NCI-H146 treated with DMSO at 0.1 percent for 48 hours (cell line): Measurements from ENCODE around the gene PLCH1.
A peak's percentile ranks its signal among the peaks of the same experiment; 100 is the strongest.

Source experiments
- DNase-seq: peaks from one replicate; lab custom pipeline; 2025; ENCODE audit not compliant: unreplicated experiment; lab: John Stamatoyannopoulos, UW

The PLCH1 gene

DNA sequence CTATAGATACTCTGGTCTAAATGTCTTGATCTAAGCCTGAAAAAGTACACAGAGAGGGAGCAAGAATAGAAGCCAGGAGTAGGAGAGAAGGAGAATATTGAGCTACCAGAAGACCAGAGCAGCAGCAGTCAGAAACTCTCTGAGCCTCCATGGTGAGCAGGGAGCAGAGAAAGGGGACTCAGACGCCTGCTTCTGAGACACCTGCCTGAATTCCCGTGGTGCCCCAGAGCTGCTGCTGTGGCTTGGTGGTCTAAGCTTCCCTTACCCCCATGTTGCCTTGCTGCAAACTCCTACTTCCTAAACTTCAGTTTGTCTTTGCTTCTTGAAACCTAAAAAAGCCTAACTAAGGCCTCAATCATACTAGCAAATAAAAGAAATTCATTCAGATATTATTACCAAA, 356.5 kb downstream of the PLCH1 start:
- DNase-seq: no peak

- no peak for DNase-seq
These were observed 357.3 kb downstream of the PLCH1 start for GRCh38 chr3:155387571-155387970.

DNA sequence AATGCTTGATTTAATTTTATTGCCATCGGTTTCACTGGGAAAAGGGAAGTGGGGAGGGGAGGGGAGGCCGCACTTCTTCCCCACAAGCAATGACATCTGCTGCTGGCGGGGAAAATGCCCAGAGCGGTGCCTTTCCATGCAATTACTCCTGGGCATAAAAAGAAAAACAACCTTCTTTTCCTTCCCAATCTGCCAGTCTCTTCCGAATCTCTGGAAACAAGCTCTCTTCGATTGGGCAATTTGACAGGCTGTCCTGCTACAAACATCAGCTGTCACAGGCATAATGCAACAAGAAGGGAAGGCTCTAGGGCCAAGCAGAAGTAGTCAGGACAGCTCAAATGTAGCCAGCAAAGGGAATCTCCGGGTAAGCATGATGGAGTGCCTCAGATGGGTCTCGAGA, 358.0 kb downstream of the PLCH1 start:
- DNase-seq: no peak

DNA sequence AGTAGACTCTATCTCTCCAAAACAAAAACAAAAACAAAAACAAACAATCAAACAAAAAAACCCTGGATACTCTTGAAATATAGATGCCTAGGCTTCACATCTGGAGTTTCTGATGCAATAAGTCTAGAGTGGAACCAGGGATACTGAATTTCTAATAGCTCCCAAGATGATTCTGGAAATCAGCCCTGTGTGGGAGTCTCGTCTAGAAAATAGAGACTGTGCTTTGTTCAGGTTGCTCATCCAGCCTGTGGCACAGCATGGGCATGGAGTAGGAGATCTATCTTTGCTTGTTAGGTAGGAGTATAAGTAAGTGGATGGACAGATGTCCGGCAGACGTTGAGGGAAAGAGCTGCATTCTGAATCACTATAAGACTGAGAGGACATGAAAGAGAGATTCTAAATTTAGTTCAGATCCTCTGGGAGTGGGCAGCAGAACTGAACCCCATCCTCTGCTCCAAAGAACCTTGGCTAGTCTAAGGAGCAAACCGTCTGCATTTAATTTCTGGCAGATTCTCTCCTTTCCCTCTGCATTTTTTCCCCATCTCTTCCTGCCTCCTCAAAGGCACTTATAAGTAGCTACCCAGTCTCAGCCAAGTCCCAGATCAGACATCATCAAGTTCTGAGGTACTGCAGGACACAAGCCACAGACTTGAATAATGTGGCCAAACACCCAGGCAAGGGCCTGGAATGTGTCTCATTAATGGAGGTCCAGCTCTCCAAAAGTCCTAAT, 358.8 kb downstream of the PLCH1 start:
- DNase-seq: no peak

- peak; percentile 32 for DNase-seq
These were observed 362.4 kb downstream of the PLCH1 start for GRCh38 chr3:155382396-155383042.

GRCh38 chr3:155377847-155378246, 367.0 kb downstream of the PLCH1 start:
- DNase-seq: no peak

GRCh38 chr3:155377071-155377470, 367.8 kb downstream of the PLCH1 start:
- DNase-seq: no peak

- DNase-seq: no peak
These were observed 372.6 kb downstream of the PLCH1 start for GRCh38 chr3:155372281-155372680.

- no peak for DNase-seq
These were observed 373.9 kb downstream of the PLCH1 start for GRCh38 chr3:155370764-155371503.

GRCh38 chr3:155370198-155370597, 374.7 kb downstream of the PLCH1 start:
- DNase-seq: no peak

DNA sequence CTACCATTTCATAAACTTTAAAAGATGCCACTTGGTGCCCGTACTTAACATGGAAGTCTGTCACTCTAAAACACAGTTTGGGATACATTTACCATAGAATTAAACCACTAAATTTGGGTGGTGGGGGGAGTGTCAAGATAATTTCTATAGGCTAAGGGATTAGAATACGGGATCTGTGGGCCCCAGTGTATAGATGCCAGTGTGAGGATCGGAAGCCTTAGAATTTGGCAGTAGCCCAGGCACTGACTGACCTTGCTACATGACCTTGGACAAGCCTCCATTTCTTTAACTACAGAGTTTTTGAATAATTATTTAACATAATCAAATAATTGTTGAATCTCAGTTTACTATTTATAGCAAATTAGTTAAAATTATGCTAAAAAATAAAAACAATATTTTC, 375.1 kb downstream of the PLCH1 start:
- no peak for DNase-seq

- DNase-seq: no peak
These were observed 375.6 kb downstream of the PLCH1 start for GRCh38 chr3:155369244-155369643.

- DNase-seq: no peak
These were observed 376.1 kb downstream of the PLCH1 start for GRCh38 chr3:155368786-155369185.

- DNase-seq: no peak
These were observed 377.4 kb downstream of the PLCH1 start for GRCh38 chr3:155367506-155367905.

DNA sequence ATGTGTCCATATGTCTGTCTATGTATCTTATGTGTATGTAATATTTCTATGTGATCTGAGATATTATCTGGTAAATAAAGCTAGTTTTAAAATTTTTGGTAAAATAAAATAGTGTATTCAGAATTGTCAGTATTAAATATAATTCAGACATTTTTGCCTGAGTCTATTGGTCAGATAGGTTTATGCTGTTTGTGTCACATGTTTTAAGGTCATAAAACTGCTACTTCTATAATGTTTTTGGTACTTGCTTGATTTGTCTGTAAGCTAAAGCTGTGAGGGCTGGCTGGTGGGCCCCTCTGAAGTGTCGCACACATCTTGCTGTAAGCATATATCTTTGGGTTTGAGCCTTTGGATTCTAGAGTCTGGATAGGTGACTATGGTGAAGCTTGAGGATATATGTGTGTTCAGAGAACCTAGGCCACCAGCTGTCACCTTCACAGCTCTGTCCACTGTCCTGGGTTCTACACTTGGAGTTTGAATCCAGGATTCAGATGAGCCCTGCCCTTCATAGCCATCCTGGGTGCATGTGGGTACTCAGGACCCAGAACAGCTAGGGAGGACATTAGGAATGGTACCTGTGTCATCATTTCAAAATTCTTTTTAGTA, 379.6 kb downstream of the PLCH1 start:
- DNase-seq: no peak

DNA sequence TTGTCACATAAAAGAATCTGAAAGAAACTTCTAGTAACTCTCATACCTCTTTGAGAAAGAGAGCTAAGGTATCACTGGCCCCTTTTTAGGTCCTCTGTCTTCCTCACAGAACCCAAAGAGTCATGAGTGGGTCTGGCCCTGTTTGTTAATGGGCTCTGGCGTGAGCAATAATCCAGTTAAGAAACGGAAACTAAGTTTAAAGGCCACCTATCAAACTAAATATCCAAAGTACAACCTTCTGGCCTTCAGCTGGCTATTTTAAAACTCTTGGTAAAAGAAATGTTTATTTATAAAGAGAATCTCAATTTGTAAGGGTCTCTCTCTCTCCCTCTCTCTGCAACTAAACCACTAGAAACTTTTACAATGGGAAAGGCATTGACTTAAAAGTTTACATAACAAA, 380.4 kb downstream of the PLCH1 start:
- no peak for DNase-seq

- DNase-seq: no peak
These were observed 381.2 kb downstream of the PLCH1 start for GRCh38 chr3:155363690-155364070.

DNA sequence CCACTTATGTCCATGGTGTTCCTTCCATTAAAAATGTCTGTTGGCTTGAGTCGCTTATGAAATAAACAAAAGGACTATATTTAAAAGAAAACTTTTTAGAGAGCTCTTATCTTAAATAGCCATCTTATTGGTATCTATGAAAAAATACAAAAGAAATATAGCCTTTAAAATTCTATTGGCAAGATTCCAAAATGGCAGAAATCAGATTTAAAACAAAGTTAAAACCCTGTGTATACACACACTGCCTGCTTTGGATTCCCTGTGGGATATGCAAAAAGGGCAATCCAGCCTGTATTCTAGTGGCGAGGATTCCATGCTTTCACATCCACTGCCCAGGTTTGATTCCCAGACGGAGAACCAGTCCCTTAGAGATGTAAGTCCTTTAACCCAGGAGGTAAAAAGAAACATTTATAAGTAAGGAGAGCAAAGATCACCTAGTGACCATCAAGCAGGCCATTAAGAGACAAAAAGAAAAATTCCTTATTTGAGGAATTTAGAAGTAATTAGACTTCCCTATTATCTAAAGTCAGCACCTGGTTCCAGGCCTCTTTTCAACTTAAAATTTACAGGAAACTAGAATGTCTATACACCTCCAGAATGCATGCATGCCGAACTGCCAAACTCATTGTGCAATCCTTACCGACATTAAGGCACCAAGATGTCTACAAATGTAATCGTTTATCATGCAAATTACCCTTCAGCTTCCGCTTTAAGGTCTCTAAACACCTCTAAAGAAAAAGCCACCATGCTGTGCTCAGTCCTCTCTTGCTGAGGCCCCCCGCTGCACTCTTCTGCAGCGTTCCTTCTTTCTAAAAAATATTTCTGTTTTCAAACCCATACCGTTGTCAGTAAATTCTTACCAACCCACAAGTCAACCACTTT, 381.8 kb downstream of the PLCH1 start:
- no peak for DNase-seq

DNA sequence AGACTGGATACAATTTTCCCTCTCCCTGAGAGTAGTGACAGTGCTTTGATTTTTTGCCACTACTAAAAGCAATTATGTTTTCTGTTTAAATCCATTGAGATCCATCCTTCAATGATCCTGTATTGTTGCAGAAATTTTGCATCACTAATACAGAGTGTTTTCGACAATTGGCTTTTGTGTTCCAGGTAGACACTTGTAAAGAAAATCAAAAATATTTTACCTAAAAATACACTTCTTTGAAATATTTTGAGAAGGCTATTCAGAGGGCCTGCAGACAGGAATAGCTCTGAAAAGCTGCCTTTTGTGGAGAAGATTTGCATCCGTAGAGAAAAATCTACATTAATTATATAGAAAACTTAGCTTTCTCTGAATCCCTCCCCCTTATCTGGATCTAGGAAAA, 384.6 kb downstream of the PLCH1 start:
- DNase-seq: no peak

GRCh38 chr3:155356594-155357370, 388.1 kb downstream of the PLCH1 start:
- no peak for DNase-seq
